ENCODE data around the gene ARSI. TPM values are rescaled to one million over a fixed set of nuclear protein-coding genes. Genes with fewer than 3 reads are reported as not detected.

ARSI gene
- total and polyA plus RNA-seq, 2 donors, result 0.59 to 0.76 TPM

GRCh38 chr5:150293091-150293941, 9.4 kb downstream of the ARSI start:
- Histone ChIP-seq H3K9me3 (ENCODE audit: control insufficient read depth in 2 of 2, insufficient read depth in 1 of 2, low read length in 1 of 2) (no peaks in the 10 kb centered on the region), H3K4me3 (ENCODE audit: low read length in 2 of 2) (no peak overlapping the region), H3K4me1 (ENCODE audit: control insufficient read depth in 2 of 2, insufficient read depth in 2 of 2, low read length in 2 of 2) (no peaks in the 10 kb centered on the region), H3K27me3 (ENCODE audit: control insufficient read depth in 2 of 2, insufficient read depth in 1 of 2, low read length in 1 of 2) (peaks cover 0 to 19% of the 10 kb centered on the region in 2 donors), H3K27ac (ENCODE audit: low read depth in 1 of 2, low read length in 1 of 2) (no peak overlapping the region), H3K36me3 (ENCODE audit: control insufficient read depth in 2 of 2, insufficient read depth in 2 of 2, low read length in 1 of 2) (no peaks in the 10 kb centered on the region)
- 90% methylated on average over 19 of the region's 19 CpGs for WGBS
- no peak for DNase-seq (ENCODE audit: low read depth in 6 of 9, low spot score in 9 of 9)

- Histone ChIP-seq H3K36me3 (ENCODE audit: control insufficient read depth in 2 of 2, insufficient read depth in 2 of 2, low read length in 1 of 2) (no peaks in the 10 kb centered on the region), H3K4me3 (ENCODE audit: low read length in 2 of 2) (no peak overlapping the region), H3K4me1 (ENCODE audit: control insufficient read depth in 2 of 2, insufficient read depth in 2 of 2, low read length in 2 of 2) (no peaks in the 10 kb centered on the region), H3K27me3 (ENCODE audit: control insufficient read depth in 2 of 2, insufficient read depth in 1 of 2, low read length in 1 of 2) (peaks cover 0 to 19% of the 10 kb centered on the region in 2 donors), H3K9me3 (ENCODE audit: control insufficient read depth in 2 of 2, insufficient read depth in 1 of 2, low read length in 1 of 2) (no peaks in the 10 kb centered on the region), H3K27ac (ENCODE audit: low read depth in 1 of 2, low read length in 1 of 2) (no peak overlapping the region)
- 91% methylated on average over 13 of the region's 13 CpGs for WGBS
- DNase-seq (ENCODE audit: low read depth in 6 of 9, low spot score in 9 of 9), result no peak
Measured at GRCh38 chr5:150291388-150292385, 11.0 kb downstream of the ARSI start.

DNA sequence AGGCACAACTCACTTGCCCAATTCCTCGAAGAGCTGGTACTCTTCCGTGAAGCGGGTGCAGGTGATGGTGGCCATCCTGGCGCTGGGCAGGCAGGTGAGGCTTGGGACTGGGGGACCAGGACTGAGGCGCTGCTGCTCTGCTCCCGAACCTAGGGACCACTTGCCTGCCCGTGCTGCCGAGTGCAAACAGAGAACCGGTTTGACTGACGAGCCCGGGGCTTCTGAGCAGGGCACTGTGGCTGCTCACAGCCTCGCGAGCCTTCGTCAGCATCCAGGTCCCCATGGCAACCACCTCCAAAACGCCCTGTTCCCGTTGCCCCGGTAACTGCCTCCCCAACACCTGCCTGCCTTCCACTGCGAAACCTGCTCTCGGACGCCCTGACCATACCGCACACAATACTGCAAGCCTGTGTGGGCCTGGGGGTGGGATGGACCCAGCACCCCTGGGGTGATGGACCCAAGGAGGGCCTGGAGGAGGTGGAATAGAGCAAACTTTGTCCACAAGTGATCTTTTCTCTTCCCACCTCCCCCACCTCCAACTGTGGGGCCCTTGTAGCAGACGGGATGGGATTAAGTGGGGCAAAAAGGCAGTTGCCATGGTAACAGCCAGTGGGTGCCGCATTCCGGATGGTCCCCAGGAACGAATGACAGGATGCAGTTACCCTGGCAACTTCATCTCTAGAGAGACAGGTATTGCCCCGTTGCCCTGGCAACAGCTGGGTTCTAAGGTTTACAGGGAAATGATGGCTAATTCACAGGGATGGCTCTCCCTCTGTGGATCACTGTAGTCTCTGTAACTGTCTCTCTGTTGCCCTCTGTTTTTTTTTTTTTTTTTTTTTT, 12.9 kb downstream of the ARSI start, which contains the start of gene CAMK2A:
CAMK2A (minus strand) TSS at position 223 of the 840 bp plus-strand sequence; CDS start at position 75, 148 bp downstream.
- H3K4me1 ChIP-seq (ENCODE audit: control insufficient read depth in 2 of 2, insufficient read depth in 2 of 2, low read length in 2 of 2), result no peaks in the 10 kb centered on the region
- no peak for DNase-seq (ENCODE audit: low read depth in 6 of 9, low spot score in 9 of 9)
- peaks cover 0 to 19% of the 10 kb centered on the region in 2 donors for H3K27me3 ChIP-seq (ENCODE audit: control insufficient read depth in 2 of 2, insufficient read depth in 1 of 2, low read length in 1 of 2)
- 53% methylated on average over 26 of the region's 26 CpGs for WGBS
- no peak within 1 kb of the TSS for H3K27ac ChIP-seq (ENCODE audit: low read depth in 1 of 2, low read length in 1 of 2)
- no peaks in the 10 kb centered on the region for H3K9me3 ChIP-seq (ENCODE audit: control insufficient read depth in 2 of 2, insufficient read depth in 1 of 2, low read length in 1 of 2)
- no peak within 1 kb of the TSS for H3K4me3 ChIP-seq (ENCODE audit: low read length in 2 of 2)
- no peaks in the 10 kb centered on the region for H3K36me3 ChIP-seq (ENCODE audit: control insufficient read depth in 2 of 2, insufficient read depth in 2 of 2, low read length in 1 of 2)

DNA sequence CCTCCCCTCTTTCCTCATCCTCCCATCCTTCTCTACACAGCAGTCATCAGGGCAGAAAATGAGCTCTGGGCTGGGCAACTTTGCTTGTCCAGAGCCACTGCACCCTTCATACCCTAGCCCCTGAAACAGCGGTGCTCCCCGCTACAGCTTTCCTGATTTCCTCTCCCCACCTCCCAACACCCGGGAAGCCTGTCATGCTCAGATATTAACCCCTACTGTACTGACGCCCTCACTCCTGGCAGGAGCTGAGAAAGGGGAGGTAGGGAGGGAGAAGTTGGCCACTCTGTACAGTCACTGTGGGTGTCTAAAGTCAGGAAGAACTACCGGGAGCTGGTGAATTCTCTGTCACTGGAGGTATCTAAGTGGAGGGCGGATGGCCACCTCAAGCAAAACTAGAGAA, 13.9 kb downstream of the ARSI start:
- Histone ChIP-seq H3K27me3 (ENCODE audit: control insufficient read depth in 2 of 2, insufficient read depth in 1 of 2, low read length in 1 of 2) (peaks cover 0 to 19% of the 10 kb centered on the region in 2 donors), H3K36me3 (ENCODE audit: control insufficient read depth in 2 of 2, insufficient read depth in 2 of 2, low read length in 1 of 2) (no peaks in the 10 kb centered on the region), H3K4me3 (ENCODE audit: low read length in 2 of 2) (no peak overlapping the region), H3K27ac (ENCODE audit: low read depth in 1 of 2, low read length in 1 of 2) (no peak overlapping the region), H3K9me3 (ENCODE audit: control insufficient read depth in 2 of 2, insufficient read depth in 1 of 2, low read length in 1 of 2) (no peaks in the 10 kb centered on the region), H3K4me1 (ENCODE audit: control insufficient read depth in 2 of 2, insufficient read depth in 2 of 2, low read length in 2 of 2) (no peaks in the 10 kb centered on the region)
- 68% methylated on average over 6 of the region's 6 CpGs for WGBS
- no peak for DNase-seq (ENCODE audit: low read depth in 6 of 9, low spot score in 9 of 9)

- H3K4me1 ChIP-seq (ENCODE audit: control insufficient read depth in 2 of 2, insufficient read depth in 2 of 2, low read length in 2 of 2), result no peaks in the 10 kb centered on the region
- 90% methylated on average over 4 of the region's 4 CpGs for WGBS
- no peak overlapping the region for H3K4me3 ChIP-seq (ENCODE audit: low read length in 2 of 2)
- H3K9me3 ChIP-seq (ENCODE audit: control insufficient read depth in 2 of 2, insufficient read depth in 1 of 2, low read length in 1 of 2), result no peaks in the 10 kb centered on the region
- DNase-seq (ENCODE audit: low read depth in 6 of 9, low spot score in 9 of 9), result no peak
- H3K27ac ChIP-seq (ENCODE audit: low read depth in 1 of 2, low read length in 1 of 2), result no peak overlapping the region
- H3K27me3 ChIP-seq (ENCODE audit: control insufficient read depth in 2 of 2, insufficient read depth in 1 of 2, low read length in 1 of 2), result peaks cover 0 to 17% of the 10 kb centered on the region in 2 donors
- H3K36me3 ChIP-seq (ENCODE audit: control insufficient read depth in 2 of 2, insufficient read depth in 2 of 2, low read length in 1 of 2), result no peaks in the 10 kb centered on the region
Measured at GRCh38 chr5:150288361-150288760, 14.3 kb downstream of the ARSI start.

DNA sequence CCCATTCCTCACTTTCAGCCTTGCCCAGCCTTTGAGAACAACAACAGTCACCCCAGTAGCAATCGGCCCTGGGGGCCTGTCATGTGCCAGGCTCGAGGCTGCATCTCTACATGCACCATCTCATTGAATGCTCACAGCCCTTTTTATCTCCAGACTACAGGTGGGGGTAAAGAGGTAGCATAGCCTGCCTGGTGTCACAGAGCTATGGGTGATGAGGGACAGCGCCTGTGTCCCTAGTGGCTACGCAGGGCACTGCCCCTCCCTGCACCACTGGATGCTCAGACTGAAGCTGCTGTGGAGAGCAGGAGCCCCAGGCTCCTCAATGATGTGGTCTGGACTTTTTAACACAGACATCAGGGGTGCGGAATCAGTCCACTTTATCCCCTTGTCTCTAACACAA, 15.9 kb downstream of the ARSI start:
- H3K36me3 ChIP-seq (ENCODE audit: control insufficient read depth in 2 of 2, insufficient read depth in 2 of 2, low read length in 1 of 2), result no peaks in the 10 kb centered on the region
- WGBS, result 88% methylated on average over 5 of the region's 5 CpGs

GRCh38 chr5:150285114-150285513, 17.6 kb downstream of the ARSI start:
- Histone ChIP-seq H3K27ac (ENCODE audit: low read depth in 1 of 2, low read length in 1 of 2) (no peak overlapping the region), H3K4me1 (ENCODE audit: control insufficient read depth in 2 of 2, insufficient read depth in 2 of 2, low read length in 2 of 2) (no peaks in the 10 kb centered on the region), H3K36me3 (ENCODE audit: control insufficient read depth in 2 of 2, insufficient read depth in 2 of 2, low read length in 1 of 2) (no peaks in the 10 kb centered on the region), H3K27me3 (ENCODE audit: control insufficient read depth in 2 of 2, insufficient read depth in 1 of 2, low read length in 1 of 2) (peaks cover 0 to 9% of the 10 kb centered on the region in 2 donors), H3K9me3 (ENCODE audit: control insufficient read depth in 2 of 2, insufficient read depth in 1 of 2, low read length in 1 of 2) (no peaks in the 10 kb centered on the region), H3K4me3 (ENCODE audit: low read length in 2 of 2) (no peak overlapping the region)
- WGBS, result 98% methylated on average over 7 of the region's 7 CpGs
- no peak for DNase-seq (ENCODE audit: low read depth in 6 of 9, low spot score in 9 of 9)

More for the DNA sequence above, 15.9 kb downstream of the ARSI start:
- Histone ChIP-seq H3K4me3 (ENCODE audit: low read length in 2 of 2) (no peak overlapping the region), H3K27me3 (ENCODE audit: control insufficient read depth in 2 of 2, insufficient read depth in 1 of 2, low read length in 1 of 2) (peaks cover 0 to 13% of the 10 kb centered on the region in 2 donors), H3K27ac (ENCODE audit: low read depth in 1 of 2, low read length in 1 of 2) (no peak overlapping the region), H3K9me3 (ENCODE audit: control insufficient read depth in 2 of 2, insufficient read depth in 1 of 2, low read length in 1 of 2) (no peaks in the 10 kb centered on the region), H3K4me1 (ENCODE audit: control insufficient read depth in 2 of 2, insufficient read depth in 2 of 2, low read length in 2 of 2) (no peaks in the 10 kb centered on the region)
- no peak for DNase-seq (ENCODE audit: low read depth in 6 of 9, low spot score in 9 of 9)

DNA sequence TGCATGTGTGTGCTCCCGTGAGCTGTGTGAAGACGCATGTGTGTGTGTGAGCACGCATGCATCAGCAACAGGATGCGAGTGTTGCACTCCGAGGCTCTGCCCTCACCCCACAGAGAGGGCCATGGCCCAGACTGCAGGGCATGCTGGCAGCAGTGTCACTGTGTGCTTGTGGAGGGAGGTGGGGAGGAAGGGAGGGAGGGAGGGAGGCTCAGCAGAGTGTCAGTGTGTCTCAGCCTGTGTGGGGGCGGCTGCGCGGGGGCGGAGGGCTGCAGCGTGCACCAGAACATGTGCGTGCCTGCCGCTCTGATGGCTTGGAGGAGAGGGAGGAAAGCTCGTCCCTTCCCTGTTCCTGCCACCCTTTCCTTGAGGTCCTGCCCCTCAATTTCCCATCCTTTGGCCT, 18.4 kb downstream of the ARSI start:
- 90% methylated on average over 13 of the region's 13 CpGs for WGBS
- H3K9me3 ChIP-seq (ENCODE audit: control insufficient read depth in 2 of 2, insufficient read depth in 1 of 2, low read length in 1 of 2), result no peaks in the 10 kb centered on the region

More for the DNA sequence above, 18.4 kb downstream of the ARSI start:
- Histone ChIP-seq H3K27ac (ENCODE audit: low read depth in 1 of 2, low read length in 1 of 2) (no peak overlapping the region), H3K36me3 (ENCODE audit: control insufficient read depth in 2 of 2, insufficient read depth in 2 of 2, low read length in 1 of 2) (no peaks in the 10 kb centered on the region), H3K27me3 (ENCODE audit: control insufficient read depth in 2 of 2, insufficient read depth in 1 of 2, low read length in 1 of 2) (peaks cover 0 to 6% of the 10 kb centered on the region in 2 donors), H3K4me3 (ENCODE audit: low read length in 2 of 2) (no peak overlapping the region), H3K4me1 (ENCODE audit: control insufficient read depth in 2 of 2, insufficient read depth in 2 of 2, low read length in 2 of 2) (no peaks in the 10 kb centered on the region)
- no peak for DNase-seq (ENCODE audit: low read depth in 6 of 9, low spot score in 9 of 9)
